NCI-H2171 treated with DMSO at 0.1 percent for 48 hours (cell line): Measurements from ENCODE around the gene TMEM45B.
A peak's percentile ranks its signal among the peaks of the same experiment; 100 is the strongest.
"Not testable (repeated sequence)": the region's sequence is repeated elsewhere in the genome, so short reads cannot be mapped to it uniquely, and the experiment has no call there.

ENCODE experiments used
- DNase-seq: peaks from one replicate; lab custom pipeline; 2025; lab: John Stamatoyannopoulos, UW

TMEM45B gene

DNA sequence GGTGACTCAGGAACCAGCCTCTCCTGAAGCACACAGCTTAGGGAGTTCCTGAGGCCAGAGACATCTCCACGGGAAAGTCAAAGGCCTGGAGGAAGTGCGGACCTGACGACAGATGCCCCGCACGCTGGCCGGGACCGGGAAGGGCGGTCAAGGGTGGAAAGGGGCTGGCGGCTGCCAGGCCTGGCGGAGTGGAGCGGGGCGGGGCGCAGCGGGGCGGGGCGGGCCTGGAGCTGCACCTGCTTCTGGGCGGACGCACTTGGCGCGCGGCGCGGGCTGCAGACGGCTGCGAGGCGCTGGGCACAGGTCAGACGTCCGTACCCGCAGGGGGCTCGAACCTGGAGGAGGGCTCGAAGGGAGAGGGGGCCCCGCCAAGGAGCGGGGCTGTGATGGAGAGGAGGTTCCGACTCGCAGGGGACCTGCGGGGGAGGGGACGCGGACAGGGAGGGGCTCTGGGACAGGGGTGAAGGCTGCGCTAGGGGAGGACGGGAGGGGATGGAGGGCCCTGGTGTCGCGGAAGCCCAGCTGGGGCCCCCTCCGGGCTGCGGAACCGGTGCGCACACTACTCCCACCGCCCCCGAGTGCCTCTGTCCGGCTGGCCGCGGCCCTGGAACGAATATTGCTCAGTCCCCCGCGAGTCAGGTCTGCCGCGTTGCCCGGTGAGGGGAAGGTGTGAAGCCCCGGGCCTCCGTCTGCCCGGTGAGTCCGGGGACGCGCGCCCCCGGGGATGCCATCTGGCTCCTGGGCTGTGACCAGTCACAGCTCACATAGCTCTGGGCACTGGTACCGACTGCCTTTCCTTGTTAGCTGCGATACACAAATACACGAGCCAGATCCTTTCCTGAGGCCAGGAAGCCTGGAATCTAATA, at the start of gene TMEM45B:
TMEM45B (plus strand) TSS at position 253 of the 866 bp plus-strand sequence. CDS start 36,635 bp downstream, outside the sequence.
- no peak for DNase-seq

DNA sequence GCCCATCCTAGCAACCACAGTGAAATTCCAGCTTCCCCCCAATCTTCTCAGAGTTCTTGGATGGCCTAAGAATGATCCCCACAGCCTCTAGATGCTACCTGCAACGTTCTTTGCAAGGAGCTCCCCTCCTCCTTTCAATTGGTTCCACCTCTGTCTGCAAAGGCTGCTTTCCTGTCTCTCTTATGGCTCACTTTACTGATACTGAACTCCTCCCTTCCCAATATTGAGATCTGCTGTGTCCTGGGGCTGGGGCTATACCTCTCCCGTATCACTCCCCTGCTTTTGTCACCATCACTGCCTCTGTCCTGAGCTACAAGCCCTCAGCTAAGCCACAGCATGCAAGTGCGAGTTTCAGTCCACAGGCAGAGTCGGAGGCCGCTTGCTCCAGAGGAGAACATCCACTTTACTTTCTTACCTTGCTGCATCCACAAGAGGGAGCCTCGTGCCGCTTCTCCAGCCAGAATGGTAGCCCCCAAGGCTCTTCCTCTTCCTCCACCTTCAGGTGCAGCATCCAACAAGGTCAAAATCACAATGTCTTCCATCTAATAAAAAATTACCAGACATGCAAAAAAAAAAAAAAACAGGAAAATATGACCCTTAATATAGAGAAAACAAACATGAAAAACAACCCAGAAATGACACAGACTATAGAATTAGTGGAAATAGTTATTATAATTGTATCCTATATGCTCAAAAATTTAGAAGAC, 48.6 kb upstream of the TMEM45B start:
- peak; percentile 4 for DNase-seq

DNA sequence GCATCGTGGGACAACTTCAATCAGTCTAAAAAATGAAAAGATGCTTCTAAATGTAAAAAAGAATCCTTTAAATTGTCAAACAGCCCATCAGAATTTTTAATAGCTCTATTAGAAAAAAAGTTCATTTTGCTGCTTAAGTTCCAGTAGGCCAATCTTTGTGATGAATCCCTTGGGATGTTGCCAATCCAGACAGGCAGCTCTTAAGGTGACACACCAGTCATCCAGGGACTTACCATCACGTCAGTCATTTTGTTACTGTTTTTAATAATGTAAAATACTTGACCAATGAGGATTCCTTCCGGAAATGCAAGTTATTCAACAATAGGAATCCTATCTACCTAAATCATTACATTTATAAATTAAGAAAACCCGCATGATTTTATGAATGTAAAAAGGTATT, 47.8 kb upstream of the TMEM45B start:
- DNase-seq = no peak

GRCh38 chr11:129768356-129768755, 47.3 kb upstream of the TMEM45B start:
- DNase-seq = no peak

DNA sequence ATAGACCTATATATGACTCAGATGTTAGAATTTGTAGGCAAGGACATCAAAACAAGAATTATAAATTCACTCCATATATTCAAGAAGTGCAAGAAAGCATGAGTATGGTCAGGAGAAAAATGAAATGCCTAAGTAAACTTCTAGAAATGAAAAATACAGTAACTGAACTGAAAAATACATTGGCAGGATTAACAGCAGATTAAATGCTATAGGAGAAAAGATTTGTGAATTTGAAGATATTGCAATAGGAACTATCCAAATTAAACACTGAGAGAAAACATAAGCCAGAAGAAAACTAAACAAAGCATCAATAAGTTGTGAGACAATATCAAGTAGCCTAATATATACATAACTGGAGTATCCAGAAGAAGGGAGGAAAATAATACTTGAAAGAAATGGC, 46.6 kb upstream of the TMEM45B start:
- no peak for DNase-seq

- DNase-seq = no peak
Observed at GRCh38 chr11:129770993-129771392, 44.7 kb upstream of the TMEM45B start.

DNA sequence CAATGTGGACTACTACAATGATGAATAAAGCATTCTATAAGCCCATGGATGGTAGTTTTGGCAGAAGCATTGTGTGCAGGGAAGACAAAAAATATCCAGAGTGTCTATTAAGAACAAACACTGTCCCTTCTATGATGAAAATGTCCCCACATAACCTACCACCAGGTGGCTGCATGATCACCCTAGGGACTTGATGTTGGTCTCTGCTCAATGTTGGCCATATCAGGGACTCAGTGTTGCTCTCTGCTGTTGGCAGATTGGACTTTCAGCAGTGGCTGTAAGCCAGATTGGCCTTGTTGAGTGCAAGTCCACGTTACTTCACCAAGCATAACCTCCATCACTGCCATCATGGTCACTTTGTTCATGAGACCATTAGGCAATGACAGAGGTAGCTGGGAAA, 44.2 kb upstream of the TMEM45B start:
- not testable (repeated sequence) for DNase-seq

GRCh38 chr11:129778877-129779276, 36.8 kb upstream of the TMEM45B start:
- no peak for DNase-seq

DNA sequence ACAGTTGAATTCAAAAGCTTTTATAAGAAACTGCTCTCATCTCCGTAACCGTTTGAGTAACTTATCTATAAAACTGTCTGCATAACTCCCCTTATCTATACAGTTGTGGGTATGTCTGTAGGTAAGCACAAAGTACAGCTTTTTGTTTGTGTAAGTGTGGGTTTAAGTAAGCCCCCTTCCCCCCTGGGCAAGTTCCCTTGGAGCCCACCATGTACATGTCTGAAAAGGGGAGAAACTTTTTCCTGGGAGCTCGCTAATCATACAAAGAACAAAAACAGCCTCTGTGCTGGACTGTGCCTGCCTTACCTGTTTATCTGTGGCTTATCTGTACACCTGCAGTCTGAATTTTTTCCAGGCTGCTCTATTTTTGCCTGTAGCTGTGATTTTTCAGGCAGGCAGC, 36.3 kb upstream of the TMEM45B start:
- no peak for DNase-seq

- DNase-seq = no peak
Observed at GRCh38 chr11:129785383-129786111, 30.1 kb upstream of the TMEM45B start.

DNA sequence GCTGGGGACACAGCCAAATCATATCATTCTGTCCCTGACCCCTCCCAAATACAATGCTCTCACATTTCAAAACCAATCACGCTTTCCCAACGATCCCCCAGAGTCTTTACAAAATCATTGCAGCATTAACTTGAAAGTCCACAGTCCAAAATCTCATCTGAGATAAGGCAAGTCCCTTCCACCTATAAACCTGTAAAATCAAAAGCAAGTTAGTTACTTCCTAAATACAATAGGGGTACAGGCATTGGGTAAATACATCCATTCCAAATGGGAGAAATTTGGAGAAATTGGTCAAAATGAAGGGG, 29.6 kb upstream of the TMEM45B start:
- DNase-seq = not testable (repeated sequence)

DNA sequence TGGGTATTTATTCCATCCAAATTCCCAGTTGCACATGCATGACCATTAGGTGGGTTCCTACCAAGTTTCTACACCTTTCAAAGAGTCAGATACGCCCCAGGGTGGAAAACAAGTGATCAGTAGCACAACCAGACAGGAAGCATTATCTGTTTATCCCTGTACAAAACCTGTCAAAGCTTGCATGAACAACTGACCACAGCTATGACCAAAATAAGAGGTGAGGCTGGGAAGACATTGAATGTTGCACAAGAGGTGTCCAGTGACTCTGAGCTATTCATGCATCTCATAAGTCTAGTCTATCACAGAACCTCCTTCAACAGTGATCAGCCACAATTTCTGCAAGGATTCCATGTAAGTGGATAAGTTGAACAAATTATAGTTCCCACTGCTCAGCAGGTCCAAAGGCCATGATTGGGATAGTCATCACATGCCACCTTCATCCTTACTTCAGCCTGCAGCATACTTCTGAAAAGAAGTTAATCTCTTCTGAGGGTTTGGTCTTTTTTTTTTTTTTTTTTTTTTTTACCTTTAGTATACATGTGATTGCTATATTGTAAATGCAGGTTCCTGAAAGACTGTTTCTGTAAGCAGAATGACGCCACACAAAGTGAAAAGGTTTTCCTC, 28.0 kb upstream of the TMEM45B start:
- DNase-seq = no peak

- DNase-seq = no peak
Observed at GRCh38 chr11:129788278-129788677, 27.4 kb upstream of the TMEM45B start.

- no peak for DNase-seq
Observed at GRCh38 chr11:129790106-129790505, 25.5 kb upstream of the TMEM45B start.

DNA sequence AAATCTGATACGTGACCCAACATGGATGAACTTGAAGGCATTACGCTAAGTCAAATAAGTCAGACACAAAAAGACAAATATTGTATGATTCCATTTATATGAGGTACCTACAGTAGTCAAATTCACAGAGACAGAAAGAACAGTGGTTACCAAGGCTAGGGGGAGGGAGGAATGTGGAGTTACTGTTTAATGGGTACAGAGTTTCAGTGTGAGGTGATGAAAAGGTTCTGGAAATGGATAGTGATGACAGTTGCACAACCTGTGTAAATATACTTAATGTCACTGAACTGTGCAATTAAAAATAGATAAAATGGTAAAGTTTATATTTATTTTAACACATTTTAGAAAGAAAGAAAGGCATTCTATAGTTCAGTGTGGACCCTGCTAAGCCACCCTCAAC, 24.1 kb upstream of the TMEM45B start:
- no peak for DNase-seq

DNA sequence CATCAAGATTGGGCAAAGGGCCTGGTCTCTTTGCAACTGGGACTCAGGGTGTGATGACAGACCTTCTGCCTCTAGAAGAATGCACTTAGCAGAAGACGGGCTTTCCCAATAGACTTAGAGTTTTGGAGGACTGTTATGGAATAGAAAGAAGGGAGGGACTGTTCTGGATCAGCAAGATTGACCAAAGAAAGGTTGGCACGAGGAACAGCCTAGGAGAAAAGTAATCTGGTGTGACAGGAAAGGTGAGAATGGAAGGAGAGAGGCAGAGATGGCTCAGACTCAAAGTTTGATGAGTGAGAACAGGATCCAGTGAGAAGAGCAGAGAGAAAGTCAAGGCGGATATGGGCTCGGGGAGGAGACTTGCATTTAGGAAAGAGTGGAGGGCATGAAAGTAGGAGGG, 23.0 kb upstream of the TMEM45B start:
- DNase-seq = no peak

DNA sequence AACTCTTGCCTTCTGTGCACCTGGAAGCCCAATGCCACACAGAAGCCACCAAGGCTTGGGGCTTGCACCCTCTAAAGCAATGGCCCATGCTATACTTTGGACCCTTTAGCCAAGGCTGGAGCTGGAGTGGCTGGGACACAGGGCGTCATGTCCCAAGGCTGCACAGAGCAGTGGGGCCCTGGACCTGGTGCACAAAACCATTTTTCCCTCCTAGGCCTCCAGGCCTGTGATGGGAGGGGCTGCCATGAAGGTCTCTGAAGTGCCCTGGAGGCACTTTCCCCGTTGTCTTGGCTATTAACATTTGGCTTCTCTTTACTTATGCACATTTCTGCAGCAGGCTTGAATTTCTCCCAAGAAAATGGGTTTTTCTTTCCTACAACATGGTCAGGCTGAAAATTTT, 20.6 kb upstream of the TMEM45B start:
- DNase-seq = no peak

- no peak for DNase-seq
Observed at GRCh38 chr11:129798212-129798611, 17.4 kb upstream of the TMEM45B start.

- not testable (repeated sequence) for DNase-seq
Observed at GRCh38 chr11:129800162-129800561, 15.5 kb upstream of the TMEM45B start.

- DNase-seq = no peak
Observed at GRCh38 chr11:129800655-129801054, 15.0 kb upstream of the TMEM45B start.

DNA sequence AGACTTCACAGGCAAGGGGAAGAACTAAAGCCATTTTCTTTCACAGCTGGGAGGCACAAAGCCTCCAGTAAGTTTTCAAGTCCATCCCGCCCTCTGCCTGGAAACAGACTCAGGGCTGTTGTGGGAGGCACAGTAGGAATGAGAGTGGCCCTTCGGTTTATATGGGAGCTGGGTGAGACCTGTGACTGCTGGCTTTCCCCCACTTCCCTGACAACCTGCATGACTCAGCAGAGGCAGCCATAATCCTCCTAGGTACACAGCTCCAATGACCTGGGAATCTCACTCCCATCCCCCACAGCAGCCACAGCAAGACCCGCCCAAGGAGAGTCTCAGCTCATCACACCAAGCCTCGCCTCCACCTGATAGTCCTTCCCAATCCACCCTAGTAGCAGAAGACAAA, 12.1 kb upstream of the TMEM45B start:
- no peak for DNase-seq

DNA sequence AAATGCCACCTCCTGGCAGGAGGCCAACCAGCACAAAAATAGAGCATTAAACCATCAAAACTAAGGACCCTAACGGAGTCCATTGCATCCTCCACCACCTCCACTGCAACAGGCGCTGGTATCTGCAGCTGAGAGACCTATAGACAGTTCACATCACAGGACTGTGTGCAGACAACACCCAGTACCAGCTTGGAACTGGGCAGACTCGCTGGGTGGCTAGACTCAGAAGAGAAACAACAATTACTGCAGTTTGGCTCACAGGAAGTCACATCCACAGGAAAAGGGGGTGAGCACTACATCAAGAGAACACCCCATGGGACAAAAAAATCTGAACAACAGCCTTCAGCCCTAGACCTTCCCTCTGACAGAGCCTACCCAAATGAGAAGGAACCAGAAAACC, 11.6 kb upstream of the TMEM45B start:
- DNase-seq = no peak
